Muscle layer of duodenum (tissue), 2 donors: ENCODE measurements around the gene RTN4.

ENCODE experiments used
- H3K27ac ChIP-seq: one replicate; pipeline ENCODE4 v1.7.0; 2013; ENCODE audit warnings: mild to moderate bottlenecking, low read length
- H3K27me3 ChIP-seq: one replicate; pipeline ENCODE4 v1.7.0; 2013; ENCODE audit warnings: low read depth, mild to moderate bottlenecking, control low read depth, low read length
- H3K36me3 ChIP-seq, 2 donors: one replicate each; pipeline ENCODE4 v1.7.0; 2013; ENCODE audit warnings: low read length in 2 of 2, control low read depth in 1 of 2, mild to moderate bottlenecking in 1 of 2; ENCODE audit not compliant: insufficient read depth in 2 of 2, control insufficient read depth in 1 of 2
- H3K4me1 ChIP-seq, 2 donors: one replicate each; pipeline ENCODE4 v1.7.0; 2013; ENCODE audit warnings: low read length in 2 of 2, mild to moderate bottlenecking in 2 of 2, control low read depth in 1 of 2, moderate library complexity in 1 of 2; ENCODE audit not compliant: insufficient read depth in 2 of 2, control insufficient read depth in 1 of 2
- H3K4me3 ChIP-seq, 2 donors: one replicate each; pipeline ENCODE4 v1.7.0; 2013; ENCODE audit warnings: low read length in 2 of 2, low read depth in 1 of 2, mild to moderate bottlenecking in 1 of 2
- H3K9me3 ChIP-seq, 2 donors: one replicate each; pipeline ENCODE4 v1.7.0; 2013; ENCODE audit warnings: low read length in 2 of 2, control low read depth in 1 of 2, mild to moderate bottlenecking in 1 of 2; ENCODE audit not compliant: control insufficient read depth in 1 of 2
- donor health status: healthy.

RTN4 gene

GRCh38 chr2:55049043-55049820, 1.0 kb downstream of the RTN4 start:
- Histone ChIP-seq H3K9me3 (no peaks in the 10 kb centered on the region), H3K4me3 (peak overlapping the region; percentile 76 to 94), H3K36me3 (peaks cover 0 to 17% of the 10 kb centered on the region in 2 donors), H3K27ac (peak overlapping the region; percentile 99), H3K27me3 (no peaks in the 10 kb centered on the region), H3K4me1 (peaks cover 8 to 34% of the 10 kb centered on the region in 2 donors)

- Histone ChIP-seq H3K9me3 (no peaks in the 10 kb centered on the region), H3K36me3 (peaks cover 0 to 17% of the 10 kb centered on the region in 2 donors), H3K27me3 (no peaks in the 10 kb centered on the region), H3K4me1 (peaks cover 8 to 34% of the 10 kb centered on the region in 2 donors), H3K4me3 (peak overlapping the region; percentile 76 to 94), H3K27ac (peak overlapping the region; percentile 99)
These were observed 1.7 kb downstream of the RTN4 start for GRCh38 chr2:55048508-55049042.

DNA sequence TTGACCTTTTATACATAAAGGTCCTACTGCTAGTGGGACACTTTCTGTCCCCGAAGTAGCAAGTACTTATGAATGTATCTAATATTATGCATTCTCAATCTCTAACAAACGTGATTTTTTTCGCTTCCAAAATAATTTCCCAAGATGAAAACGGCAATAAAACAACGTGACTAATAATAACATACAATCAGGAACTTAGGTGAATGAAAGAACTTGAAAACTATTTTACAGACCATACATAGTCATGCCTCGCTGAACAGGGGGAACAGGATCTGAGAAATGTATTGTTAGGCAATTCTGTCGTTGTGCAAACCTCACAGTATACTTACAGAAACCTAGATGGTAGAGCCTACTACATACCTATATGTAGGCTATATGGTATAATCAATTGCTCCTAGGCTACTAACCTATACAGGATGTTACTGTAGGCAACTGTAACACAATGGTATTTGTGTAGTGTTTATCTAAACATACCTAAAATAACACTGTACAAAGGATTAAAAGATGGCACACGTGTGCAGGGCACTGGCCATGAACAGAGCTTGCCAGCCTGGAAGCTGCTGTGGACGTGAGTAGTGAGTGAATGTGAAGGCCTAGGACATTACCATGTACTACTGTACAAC, 2.5 kb downstream of the RTN4 start:
- Histone ChIP-seq H3K4me3 (peak overlapping the region; percentile 76 to 94), H3K4me1 (peaks cover 8 to 38% of the 10 kb centered on the region in 2 donors), H3K27me3 (no peaks in the 10 kb centered on the region), H3K36me3 (peaks cover 0 to 17% of the 10 kb centered on the region in 2 donors), H3K9me3 (no peaks in the 10 kb centered on the region), H3K27ac (peak overlapping the region; percentile 99)

DNA sequence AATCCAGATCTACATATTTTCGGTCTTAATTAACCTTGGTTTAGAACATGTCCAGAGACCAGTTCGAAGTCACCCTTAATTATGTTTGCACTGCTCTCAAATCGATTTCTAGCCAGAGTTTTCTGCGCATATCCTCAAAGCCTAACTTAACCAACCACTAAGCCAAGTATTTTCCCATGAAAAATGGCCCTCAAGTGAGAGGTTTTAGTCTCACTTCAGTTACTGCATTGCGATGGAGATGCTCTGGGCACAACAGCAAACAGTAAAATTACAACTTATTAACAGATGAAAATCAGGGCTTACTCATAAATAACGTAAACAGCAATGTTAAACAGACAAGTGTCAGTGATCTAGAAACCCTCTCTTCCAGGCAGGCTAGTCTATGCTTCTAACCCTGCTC, 4.5 kb downstream of the RTN4 start:
- Histone ChIP-seq H3K27me3 (no peaks in the 10 kb centered on the region), H3K27ac (peak overlapping the region; percentile 10), H3K4me3 (peak overlapping the region; percentile 26 to 30), H3K36me3 (peaks cover 0 to 14% of the 10 kb centered on the region in 2 donors), H3K9me3 (no peaks in the 10 kb centered on the region), H3K4me1 (peaks cover 4 to 51% of the 10 kb centered on the region in 2 donors)

DNA sequence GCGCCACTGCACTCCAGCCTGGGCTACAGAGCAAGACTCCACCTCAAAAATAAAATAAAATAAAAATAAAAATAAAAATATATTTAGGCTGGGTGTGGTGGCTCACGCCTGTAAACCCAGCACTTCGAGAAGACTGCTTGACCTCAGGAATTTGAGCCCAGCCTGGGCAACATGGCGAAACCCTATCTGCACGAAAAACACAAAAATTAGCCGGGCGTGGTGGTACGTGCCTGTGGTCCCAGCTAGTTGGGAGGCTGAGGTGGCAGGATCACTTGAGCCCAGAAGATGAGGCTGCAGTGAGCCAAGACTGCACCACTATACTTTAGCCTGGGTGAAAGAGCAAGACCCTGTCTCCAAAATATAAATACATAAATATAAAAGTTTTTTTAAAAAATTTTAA, 6.4 kb downstream of the RTN4 start:
- no peak overlapping the region for H3K4me3 ChIP-seq
- H3K27me3 ChIP-seq, result no peaks in the 10 kb centered on the region

GRCh38 chr2:55038428-55038827, 11.8 kb downstream of the RTN4 start:
- Histone ChIP-seq H3K9me3 (no peaks in the 10 kb centered on the region), H3K36me3 (no peaks in the 10 kb centered on the region), H3K4me1 (peaks cover 0 to 24% of the 10 kb centered on the region in 2 donors)

More for the DNA sequence above, 6.4 kb downstream of the RTN4 start:
- H3K9me3 ChIP-seq, result no peaks in the 10 kb centered on the region
- peaks cover 4 to 54% of the 10 kb centered on the region in 2 donors for H3K4me1 ChIP-seq
- H3K36me3 ChIP-seq, result peaks cover 0 to under 1% of the 10 kb centered on the region in 2 donors
- H3K27ac ChIP-seq, result no peak overlapping the region

GRCh38 chr2:55035716-55036115, 14.5 kb downstream of the RTN4 start:
- Histone ChIP-seq H3K36me3 (no peaks in the 10 kb centered on the region), H3K4me1 (peaks cover 8 to 22% of the 10 kb centered on the region in 2 donors), H3K4me3 (no peak overlapping the region)

More at GRCh38 chr2:55038428-55038827, 11.8 kb downstream of the RTN4 start:
- Histone ChIP-seq H3K27me3 (no peaks in the 10 kb centered on the region), H3K27ac (no peak overlapping the region), H3K4me3 (no peak overlapping the region)

GRCh38 chr2:55033921-55034320, 16.3 kb downstream of the RTN4 start:
- Histone ChIP-seq H3K9me3 (no peaks in the 10 kb centered on the region), H3K27ac (no peak overlapping the region), H3K36me3 (no peaks in the 10 kb centered on the region), H3K4me3 (no peak overlapping the region), H3K27me3 (no peaks in the 10 kb centered on the region), H3K4me1 (peaks cover 8 to 26% of the 10 kb centered on the region in 2 donors)

More at GRCh38 chr2:55035716-55036115, 14.5 kb downstream of the RTN4 start:
- no peak overlapping the region for H3K27ac ChIP-seq
- H3K27me3 ChIP-seq, result no peaks in the 10 kb centered on the region
- H3K9me3 ChIP-seq, result no peaks in the 10 kb centered on the region

- H3K27ac ChIP-seq, result no peak overlapping the region
- no peaks in the 10 kb centered on the region for H3K9me3 ChIP-seq
- no peaks in the 10 kb centered on the region for H3K36me3 ChIP-seq
- no peak overlapping the region for H3K4me3 ChIP-seq
- H3K27me3 ChIP-seq, result no peaks in the 10 kb centered on the region
- peaks cover 8 to 33% of the 10 kb centered on the region in 2 donors for H3K4me1 ChIP-seq
These were observed 17.0 kb downstream of the RTN4 start for GRCh38 chr2:55033076-55033742.

- Histone ChIP-seq H3K4me1 (peaks cover 13 to 50% of the 10 kb centered on the region in 2 donors), H3K27me3 (no peaks in the 10 kb centered on the region), H3K27ac (no peak overlapping the region), H3K4me3 (no peak overlapping the region), H3K36me3 (no peaks in the 10 kb centered on the region), H3K9me3 (no peaks in the 10 kb centered on the region)
These were observed 18.7 kb downstream of the RTN4 start for GRCh38 chr2:55031505-55031904.

GRCh38 chr2:55030766-55031165, 19.5 kb downstream of the RTN4 start:
- Histone ChIP-seq H3K27me3 (no peaks in the 10 kb centered on the region), H3K27ac (no peak overlapping the region), H3K36me3 (no peaks in the 10 kb centered on the region), H3K4me1 (peaks cover 13 to 58% of the 10 kb centered on the region in 2 donors), H3K4me3 (no peak overlapping the region), H3K9me3 (no peaks in the 10 kb centered on the region)
